Colon (tissue), 2 donors: ENCODE results near the gene SBNO1.
"Not testable (repeated sequence)": the region's sequence is repeated elsewhere in the genome, so short reads cannot be mapped to it uniquely, and the experiment has no call there.

Experiments used
- FAIRE-seq: peaks from 2 replicates; lab custom pipeline; 2012; peaks lifted over from hg19 to GRCh38; lab: Jason Lieb, UNC
- donor health status: control.
- donor health status: control.

Gene SBNO1

GRCh38 chr12:123346946-123347345, 17.7 kb downstream of the SBNO1 start:
- no peak for FAIRE-seq

DNA sequence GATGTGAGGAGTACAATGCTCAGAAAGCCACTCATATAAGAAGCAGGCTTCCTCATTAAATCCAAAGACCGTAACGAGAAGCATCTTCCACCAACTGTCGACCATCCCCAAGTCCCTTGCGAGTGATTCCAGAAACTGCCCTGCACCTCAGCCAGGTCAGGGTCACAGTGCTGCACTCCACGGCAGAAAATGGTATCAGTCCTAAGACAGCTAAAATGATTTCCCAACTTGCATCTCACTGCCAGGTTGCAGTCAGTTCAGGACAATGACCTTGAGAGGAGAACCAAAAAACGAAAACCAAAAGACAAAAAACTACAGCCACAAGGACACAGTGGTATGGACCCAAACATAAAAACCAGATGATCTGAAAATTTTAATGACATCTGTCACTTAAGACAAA, 20.6 kb downstream of the SBNO1 start:
- no peak for FAIRE-seq

DNA sequence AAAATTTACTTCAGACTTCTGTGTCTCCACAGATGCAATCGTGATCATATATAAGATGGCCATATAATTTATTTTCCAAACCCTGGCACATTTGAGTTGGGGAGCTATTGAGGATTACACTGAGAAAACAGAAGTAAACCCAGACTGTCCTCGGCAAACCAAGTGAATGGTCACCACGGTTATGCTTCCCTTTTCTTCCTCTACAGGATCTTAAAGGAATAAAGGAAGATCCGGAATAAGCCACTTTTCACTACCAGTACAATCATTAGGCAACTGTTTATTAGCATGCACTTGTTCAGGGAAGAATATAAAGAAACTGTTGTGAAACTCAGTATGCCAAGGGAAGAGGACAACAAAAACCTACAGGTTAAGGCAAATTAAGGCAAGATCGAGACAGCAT, 27.6 kb downstream of the SBNO1 start:
- no peak for FAIRE-seq

- no peak for FAIRE-seq
These were observed 28.1 kb downstream of the SBNO1 start for GRCh38 chr12:123336530-123336929.

- FAIRE-seq = no peak
These were observed 29.2 kb downstream of the SBNO1 start for GRCh38 chr12:123335490-123335889.

- no peak for FAIRE-seq
These were observed 34.8 kb downstream of the SBNO1 start for GRCh38 chr12:123329799-123330198.

GRCh38 chr12:123319826-123320225, 44.8 kb downstream of the SBNO1 start:
- FAIRE-seq = no peak

- no peak for FAIRE-seq
These were observed 45.4 kb downstream of the SBNO1 start for GRCh38 chr12:123319273-123319672.

DNA sequence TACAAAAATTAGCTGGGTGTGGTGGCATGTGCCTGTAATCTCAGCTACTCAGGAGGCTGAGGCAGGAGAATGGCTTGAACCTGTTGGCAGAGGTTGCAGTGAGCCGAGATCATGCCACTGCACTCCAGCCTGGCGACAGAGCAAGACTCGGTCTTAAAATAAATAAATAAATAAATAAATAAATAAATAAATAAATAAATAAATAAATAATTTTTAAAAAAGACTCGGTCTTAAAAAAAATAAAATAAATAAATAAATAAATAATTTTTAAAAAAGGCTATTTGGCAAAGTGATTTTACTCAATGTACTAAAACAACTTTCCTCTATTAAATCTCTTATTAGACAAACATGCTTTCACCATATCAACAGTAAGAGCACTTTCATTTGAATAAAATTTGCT, 51.6 kb downstream of the SBNO1 start:
- FAIRE-seq = not testable (repeated sequence)

DNA sequence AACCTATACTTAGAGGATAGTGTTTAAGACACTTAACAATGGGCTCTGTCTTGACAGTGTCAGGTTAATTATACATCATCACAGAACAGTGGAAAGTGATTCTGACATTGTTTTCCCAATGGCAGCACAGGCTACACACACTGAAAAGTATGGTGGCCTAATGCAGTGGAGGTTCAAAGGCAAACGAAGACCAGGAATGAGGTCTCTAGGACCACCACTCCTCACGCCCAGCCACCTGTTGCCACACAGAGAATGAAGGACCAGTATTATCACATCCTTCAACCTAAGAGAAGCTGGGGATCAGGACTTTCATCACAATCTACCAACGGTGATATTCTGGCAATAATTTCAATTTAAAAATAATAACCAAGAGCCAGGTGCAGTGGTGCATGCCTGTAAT, 58.4 kb downstream of the SBNO1 start:
- FAIRE-seq = no peak

- no peak for FAIRE-seq
These were observed 59.5 kb downstream of the SBNO1 start for GRCh38 chr12:123305136-123305535.

GRCh38 chr12:123293178-123293760, 71.4 kb downstream of the SBNO1 start:
- no peak for FAIRE-seq

DNA sequence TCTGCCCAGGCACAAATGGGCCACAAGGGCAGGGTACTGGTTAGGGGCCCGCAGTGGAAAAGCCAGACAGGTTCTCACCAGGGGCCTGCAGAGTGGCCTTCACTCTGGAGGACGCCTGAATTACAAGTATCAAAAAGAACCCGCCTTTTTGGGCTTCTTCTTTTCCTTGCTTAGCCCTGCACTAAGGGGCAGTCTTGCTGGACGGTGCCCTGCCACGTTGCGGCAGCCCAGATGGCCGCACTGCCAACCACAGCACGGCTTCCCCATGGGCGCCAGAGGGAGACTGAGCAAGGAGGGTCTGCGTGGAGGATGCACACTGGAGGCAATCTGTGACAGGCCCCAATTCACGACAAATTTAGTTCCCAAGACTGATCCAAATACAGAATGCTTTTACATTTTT, 74.7 kb downstream of the SBNO1 start:
- no peak for FAIRE-seq

DNA sequence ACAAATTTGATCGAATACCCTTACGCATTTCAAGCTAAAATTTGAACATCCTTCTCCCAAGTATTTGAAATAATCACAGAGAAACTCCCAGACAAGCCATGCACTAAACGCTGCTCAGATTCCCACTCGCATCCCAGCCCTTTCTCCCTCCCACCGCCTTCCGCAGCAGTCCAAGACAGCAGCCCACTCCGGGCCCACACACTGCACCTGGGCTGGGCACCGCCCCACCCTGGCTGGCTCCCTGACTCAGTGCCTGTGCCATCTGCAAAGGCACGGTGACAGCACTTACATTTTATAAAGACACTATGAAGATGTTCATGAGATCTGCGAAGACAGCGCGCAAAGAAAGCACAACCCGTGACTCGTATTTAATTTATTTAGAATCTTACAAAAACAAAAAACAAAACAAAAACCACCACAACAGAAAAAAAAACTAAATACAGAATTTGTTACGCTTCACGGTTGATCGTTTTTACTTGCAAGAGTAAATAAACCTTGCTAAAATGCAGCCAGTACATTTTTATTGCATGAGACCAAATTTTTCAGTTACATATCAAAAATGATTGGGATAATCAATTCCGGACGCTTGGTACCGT, 75.8 kb downstream of the SBNO1 start:
- FAIRE-seq = no peak

DNA sequence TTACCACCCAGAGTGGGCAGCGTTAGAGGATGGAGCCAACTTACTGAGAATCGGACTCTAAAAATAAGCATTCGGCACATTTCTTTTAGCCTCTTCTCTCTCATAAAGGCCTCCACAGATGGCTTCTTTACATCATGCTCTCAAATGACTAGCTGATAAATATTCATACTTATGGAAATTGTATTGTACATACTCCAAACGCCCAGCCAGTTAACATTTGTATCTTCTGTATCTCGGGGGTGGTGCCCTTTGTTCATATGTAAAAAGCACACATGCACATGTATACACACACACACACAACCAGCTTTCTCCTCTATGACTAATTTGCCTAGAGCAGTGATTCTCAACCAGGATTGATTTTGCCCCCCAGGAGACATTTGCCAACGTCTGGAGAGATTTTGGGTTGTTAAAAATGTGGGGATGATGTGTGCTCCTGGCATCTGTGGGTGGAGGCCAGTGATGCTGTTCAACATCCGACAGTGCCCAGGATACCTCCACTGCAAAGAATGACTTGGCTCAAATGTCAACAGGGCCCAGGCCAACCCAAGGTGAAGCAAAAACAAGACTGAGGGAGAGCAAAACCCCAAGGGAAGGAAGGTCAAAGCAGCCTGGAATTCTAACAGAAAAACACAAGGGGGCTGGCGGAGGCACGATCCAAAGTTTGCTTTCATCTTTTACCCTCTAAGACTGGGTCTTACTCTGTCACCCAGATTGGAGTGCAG, 77.8 kb downstream of the SBNO1 start:
- FAIRE-seq = no peak

GRCh38 chr12:123284669-123285068, 80.0 kb downstream of the SBNO1 start:
- no peak for FAIRE-seq

DNA sequence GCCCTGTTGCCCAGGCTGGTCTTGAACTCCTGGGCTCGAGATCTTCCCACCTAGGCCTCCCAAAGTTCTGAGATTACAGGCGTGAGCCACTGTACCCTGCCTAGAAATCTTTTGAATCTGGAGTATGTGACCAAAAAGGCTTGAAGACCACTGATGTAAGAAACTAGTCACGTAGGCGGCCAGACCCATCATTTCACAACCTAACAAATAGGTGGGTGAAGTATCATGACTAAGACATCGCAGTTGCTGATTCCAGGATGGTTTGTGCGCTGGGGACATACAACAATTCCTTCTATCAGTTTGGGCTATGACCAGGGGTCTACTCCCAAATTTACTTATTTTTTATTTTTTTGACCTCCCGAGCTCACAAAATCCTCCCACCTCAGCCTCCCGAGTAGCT, 81.2 kb downstream of the SBNO1 start:
- no peak for FAIRE-seq

DNA sequence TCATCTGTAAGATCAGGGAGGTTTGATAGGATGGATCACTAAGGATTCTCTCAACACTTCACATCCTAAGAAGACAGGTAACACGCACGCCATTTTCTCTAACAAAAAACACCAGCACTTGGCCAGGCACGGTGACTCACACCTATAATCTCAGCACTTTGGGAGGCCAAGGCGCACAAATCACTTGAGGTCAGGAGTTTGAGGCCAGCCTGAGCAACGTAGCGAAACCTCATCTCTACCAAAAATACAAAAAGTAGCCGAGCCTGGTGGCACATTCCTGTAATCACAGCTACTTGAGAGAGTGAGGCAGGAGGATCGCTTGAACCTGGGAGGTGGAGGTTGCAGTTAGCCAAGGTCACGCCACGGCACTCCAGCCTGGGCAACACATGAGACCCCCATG, 82.5 kb downstream of the SBNO1 start:
- FAIRE-seq = no peak

DNA sequence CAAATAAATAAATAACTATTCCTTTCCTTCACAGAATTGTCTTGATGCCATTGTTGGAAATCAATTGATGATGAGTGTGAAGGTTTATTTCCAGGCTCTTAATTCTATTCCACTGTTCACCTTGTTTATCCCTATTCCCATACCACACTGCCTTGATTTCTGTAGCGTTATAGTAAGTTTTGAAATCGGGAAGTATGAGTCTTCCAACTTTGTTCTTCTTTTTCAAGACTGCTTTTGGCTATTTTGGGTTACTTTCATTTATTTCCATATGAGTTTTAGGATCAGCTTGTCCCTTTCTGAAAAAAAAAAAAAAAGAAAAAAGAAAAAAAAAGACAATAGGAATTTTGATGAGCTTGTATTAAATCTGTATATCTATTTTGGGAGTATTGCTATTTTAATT, 83.7 kb downstream of the SBNO1 start:
- FAIRE-seq = no peak

DNA sequence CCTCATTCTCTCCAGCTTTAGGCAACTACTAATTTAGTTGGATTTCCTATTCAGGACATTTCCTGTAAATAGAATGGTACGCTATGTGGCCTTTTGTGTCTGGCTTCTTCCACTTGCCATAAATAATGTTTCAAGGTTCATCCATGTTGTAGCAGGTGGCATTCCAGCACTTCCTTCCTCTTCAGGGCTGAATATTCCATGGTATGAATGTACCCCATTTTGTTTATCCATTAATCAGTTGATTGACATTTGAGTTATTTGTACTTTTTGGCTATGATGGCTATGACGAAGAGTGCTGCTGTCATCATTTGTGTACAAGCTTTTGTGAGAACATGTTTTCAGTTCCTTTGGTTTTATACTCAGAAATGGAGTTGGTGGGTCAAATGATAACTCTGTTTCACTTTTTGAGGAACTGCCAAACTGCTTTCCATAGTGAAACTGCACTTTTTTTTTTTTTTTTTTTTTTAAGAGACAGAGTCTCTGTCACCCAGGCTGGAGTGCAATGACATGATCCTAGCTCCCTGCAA, 86.5 kb downstream of the SBNO1 start:
- FAIRE-seq = no peak

GRCh38 chr12:123273166-123273565, 91.5 kb downstream of the SBNO1 start:
- FAIRE-seq = no peak

DNA sequence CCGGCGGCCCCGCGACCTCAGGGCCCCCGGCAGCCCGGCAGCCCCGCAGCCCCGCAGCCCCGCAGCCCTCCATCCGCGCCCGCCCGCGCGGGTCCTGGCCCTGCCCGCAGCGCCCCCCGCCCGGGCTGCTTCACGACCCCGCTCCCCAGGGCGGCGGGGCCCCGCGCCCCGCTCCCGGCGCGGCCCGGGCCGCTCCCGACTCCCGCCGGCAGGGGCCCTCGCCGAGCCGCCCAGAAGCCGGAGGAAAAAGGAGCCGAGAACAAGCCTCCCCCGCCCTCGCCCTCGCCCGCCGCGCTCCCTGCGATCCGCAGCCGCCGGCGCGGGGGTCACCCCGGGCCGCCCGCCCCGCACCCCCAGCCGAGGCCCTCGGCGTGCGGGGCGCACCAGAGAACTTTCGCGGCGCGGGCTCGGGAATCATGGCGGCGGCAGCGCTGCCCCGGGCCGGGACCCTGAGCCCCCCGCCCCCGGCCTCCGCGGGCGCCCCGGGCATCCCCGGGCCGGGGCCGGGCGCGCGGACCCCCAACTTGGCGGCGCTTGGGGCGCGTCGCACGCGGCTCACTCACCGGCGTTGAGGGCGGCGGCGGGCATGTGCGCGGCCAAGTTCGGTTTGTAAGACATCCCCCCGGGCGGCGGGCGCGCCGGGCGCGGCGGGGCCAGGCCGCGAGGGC, 93.5 kb downstream of the SBNO1 start:
- no peak for FAIRE-seq
